Fibroblast of lung (primary cell): Measurements from ENCODE around the gene CNNM3. TPM values are rescaled to one million over a fixed set of nuclear protein-coding genes. Genes with fewer than 3 reads are reported as not detected.

Experiments used
- DNase-seq, 2 donors: peaks; one replicate each; pipeline versions ENCODE4 v3.0.0 to v3.0.0-alpha.2; 2010; ENCODE audit warnings: low read depth in 2 of 2
- H2AFZ ChIP-seq: 2 replicates; pipeline ENCODE4 v1.5.1; 2012; ENCODE audit warnings: low read length, control low read depth, inconsistent platforms
- H3K27ac ChIP-seq: 2 replicates; pipeline ENCODE4 v1.5.1; 2011; ENCODE audit warnings: low read length, control low read depth; ENCODE audit not compliant: insufficient read depth
- H3K27me3 ChIP-seq: 2 replicates; pipeline ENCODE4 v1.5.1; 2011; ENCODE audit warnings: mild to moderate bottlenecking, low read length; ENCODE audit not compliant: control insufficient read depth, insufficient read depth
- H3K36me3 ChIP-seq: 2 replicates; pipeline ENCODE4 v1.5.1; 2011; ENCODE audit warnings: low read length; ENCODE audit not compliant: control insufficient read depth, insufficient read depth
- H3K4me1 ChIP-seq: 2 replicates; pipeline ENCODE4 v1.5.1; 2011; ENCODE audit warnings: low read length; ENCODE audit not compliant: control insufficient read depth, insufficient read depth; ENCODE audit errors: extremely low read depth
- H3K4me2 ChIP-seq: 2 replicates; pipeline ENCODE4 v1.5.1; 2011; ENCODE audit warnings: low read length, control low read depth; ENCODE audit not compliant: insufficient read depth; ENCODE audit errors: extremely low read depth
- H3K4me3 ChIP-seq, 4 experiments: fragments of 200-600 bp in 1 of 4; sonication (generic) in 1 of 4; replicated peaks in 1 of 4; 2 replicates each; pipeline ENCODE4 v1.5.1; 2011 to 2016; ENCODE audit warnings: low read length in 4 of 4, low read depth in 3 of 4, mild to moderate bottlenecking in 3 of 4, control low read depth in 2 of 4, inconsistent platforms in 1 of 4, mixed read lengths in 1 of 4; ENCODE audit not compliant: insufficient read depth in 1 of 4; ENCODE audit errors: control extremely low read depth in 1 of 4
- H3K79me2 ChIP-seq: 2 replicates; pipeline ENCODE4 v1.5.1; 2012; ENCODE audit warnings: mild to moderate bottlenecking, low read length, inconsistent platforms; ENCODE audit not compliant: control insufficient read depth, insufficient read depth
- H3K9ac ChIP-seq: 2 replicates; pipeline ENCODE4 v1.5.1; 2011; ENCODE audit warnings: mild to moderate bottlenecking, low read length, control low read depth; ENCODE audit not compliant: insufficient read depth
- H3K9me3 ChIP-seq: 2 replicates; pipeline ENCODE4 v1.5.1; 2012; ENCODE audit warnings: low read depth, low read length; ENCODE audit not compliant: control insufficient read depth, insufficient read depth
- H4K20me1 ChIP-seq: 2 replicates; pipeline ENCODE4 v1.5.1; 2011; ENCODE audit warnings: low read length; ENCODE audit not compliant: control insufficient read depth, insufficient read depth; ENCODE audit errors: extremely low read depth
- EZH2 ChIP-seq: IDR thresholded peaks from 2 replicates; pipeline ENCODE4 v1.5.1; 2012; ENCODE audit warnings: low read length, control low read depth, mild to moderate bottlenecking; ENCODE audit errors: missing control alignments
- polyA plus RNA-seq, 2 donors: library from polyadenylated mRNA; depleted of rRNA in 1 of 2; stranded (reverse) in 1 of 2; unstranded in 1 of 2; fragments of >200 nt; gene quantifications; 2 replicates each; pipeline ENCODE4 v1.2.1, GENCODE V29; 2011 to 2012; ENCODE audit warnings: missing spikeins in 1 of 2
- total RNA-seq: library from RNA; depleted of rRNA; stranded (reverse); fragments of >200 nt; gene quantifications from 2 replicates; pipeline ENCODE4 v1.2.1, GENCODE V29; 2014
- TF ChIP-seq, protein P1 (sequence below), 2 donors: IDR thresholded peaks in 1 of 2; conservative IDR thresholded peaks in 1 of 2; 1 replicate in 1 of 2; 2 replicates in 1 of 2; pipeline ENCODE4 v1.5.1; 2011 to 2012; ENCODE audit warnings: low read length in 2 of 2, control low read depth in 1 of 2, inconsistent platforms in 1 of 2, low read depth in 1 of 2, mild to moderate bottlenecking in 1 of 2

Gene CNNM3
- total and polyA plus RNA-seq, 2 donors (not counting 1 experiment from before 2014, with no cell fraction given) = 4.3 to 9.9 TPM

DNA sequence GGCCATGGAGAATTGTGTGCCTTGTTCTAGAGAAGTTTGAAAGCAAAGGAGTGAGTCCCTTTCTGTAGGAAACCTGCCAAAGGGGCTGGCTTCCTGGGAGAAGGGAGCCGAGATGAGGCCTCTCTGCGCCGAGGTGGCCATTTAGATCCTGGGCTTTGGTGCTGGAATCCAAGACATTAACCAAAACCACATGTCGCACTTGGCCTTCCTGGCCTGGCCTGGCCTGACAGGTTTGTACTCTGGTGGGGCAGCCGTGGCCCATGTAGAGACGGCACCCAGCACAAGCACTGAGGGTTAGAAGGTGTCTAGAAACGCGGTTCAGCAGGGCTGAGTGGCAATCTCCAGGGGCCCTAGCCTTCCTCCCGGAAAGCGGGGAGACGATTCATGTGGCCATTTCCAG is 7.1 kb downstream of the CNNM3 start:
- Histone ChIP-seq H4K20me1 (no peaks in the 10 kb centered on the region), H3K79me2 (no peaks in the 10 kb centered on the region), H3K36me3 (peaks cover 6% of the 10 kb centered on the region), H3K4me2 (no peak overlapping the region), H3K27ac (no peak overlapping the region), H3K9ac (no peak overlapping the region), H3K4me3 (no peak overlapping the region), H3K4me1 (no peaks in the 10 kb centered on the region), H3K9me3 (no peaks in the 10 kb centered on the region), H3K27me3 (no peaks in the 10 kb centered on the region), H2AFZ (no peak overlapping the region)
- TF ChIP-seq, protein P1, sequence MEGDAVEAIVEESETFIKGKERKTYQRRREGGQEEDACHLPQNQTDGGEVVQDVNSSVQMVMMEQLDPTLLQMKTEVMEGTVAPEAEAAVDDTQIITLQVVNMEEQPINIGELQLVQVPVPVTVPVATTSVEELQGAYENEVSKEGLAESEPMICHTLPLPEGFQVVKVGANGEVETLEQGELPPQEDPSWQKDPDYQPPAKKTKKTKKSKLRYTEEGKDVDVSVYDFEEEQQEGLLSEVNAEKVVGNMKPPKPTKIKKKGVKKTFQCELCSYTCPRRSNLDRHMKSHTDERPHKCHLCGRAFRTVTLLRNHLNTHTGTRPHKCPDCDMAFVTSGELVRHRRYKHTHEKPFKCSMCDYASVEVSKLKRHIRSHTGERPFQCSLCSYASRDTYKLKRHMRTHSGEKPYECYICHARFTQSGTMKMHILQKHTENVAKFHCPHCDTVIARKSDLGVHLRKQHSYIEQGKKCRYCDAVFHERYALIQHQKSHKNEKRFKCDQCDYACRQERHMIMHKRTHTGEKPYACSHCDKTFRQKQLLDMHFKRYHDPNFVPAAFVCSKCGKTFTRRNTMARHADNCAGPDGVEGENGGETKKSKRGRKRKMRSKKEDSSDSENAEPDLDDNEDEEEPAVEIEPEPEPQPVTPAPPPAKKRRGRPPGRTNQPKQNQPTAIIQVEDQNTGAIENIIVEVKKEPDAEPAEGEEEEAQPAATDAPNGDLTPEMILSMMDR (conservative IDR thresholded peaks at IDR 0.05 in 1 of 2, IDR thresholded peaks at IDR 0.05 in 1 of 2; ENCODE audit: low read depth in 1 of 2, low read length in 2 of 2) = no peak
- no peak for TF ChIP-seq EZH2
- DNase-seq = no peak

DNA sequence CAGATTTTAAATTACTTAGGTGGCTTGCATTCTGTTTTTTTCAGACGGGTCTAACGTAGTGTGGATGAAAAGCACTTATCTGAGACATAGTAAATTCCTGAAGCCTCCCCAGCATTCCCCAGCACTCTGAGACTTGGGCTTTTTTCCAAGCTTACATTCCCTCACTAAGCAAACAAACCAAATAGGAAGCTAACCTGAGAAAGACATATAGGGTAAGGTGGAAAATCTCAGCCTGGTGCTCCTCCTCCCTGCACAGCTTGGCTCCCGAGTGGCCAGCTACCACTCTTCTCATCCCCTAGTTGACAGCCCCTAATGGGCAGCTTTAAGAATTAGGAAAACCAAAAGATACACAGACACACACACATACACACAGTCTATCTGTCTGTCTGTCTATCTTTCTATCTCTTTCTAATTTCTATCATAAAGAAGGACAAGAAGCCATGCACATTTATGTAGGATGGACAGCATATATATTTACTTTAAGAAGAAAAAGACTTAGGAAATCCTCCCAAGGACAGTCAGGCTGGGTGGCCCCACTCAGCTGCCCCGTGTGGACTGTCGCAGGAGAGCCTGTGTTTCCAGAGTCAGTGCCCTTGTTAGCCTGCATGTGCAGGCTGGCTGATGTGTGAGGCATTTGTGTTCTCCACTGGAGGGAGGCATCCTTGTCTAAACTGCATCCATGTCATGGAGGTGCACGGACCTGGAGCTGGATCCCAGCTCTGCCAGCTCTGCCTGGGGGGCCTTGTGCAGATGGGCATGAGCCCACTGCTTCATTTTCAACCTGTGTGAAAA is 8.2 kb downstream of the CNNM3 start:
- H3K4me3 ChIP-seq = no peak overlapping the region
- DNase-seq = peak in 1 of 2 donors; percentile 74
- H3K9ac ChIP-seq = no peak overlapping the region
- peaks cover 6% of the 10 kb centered on the region for H3K36me3 ChIP-seq
- H3K9me3 ChIP-seq = no peaks in the 10 kb centered on the region
- no peak overlapping the region for H2AFZ ChIP-seq
- no peaks in the 10 kb centered on the region for H3K27me3 ChIP-seq
- no peaks in the 10 kb centered on the region for H3K79me2 ChIP-seq
- H4K20me1 ChIP-seq = no peaks in the 10 kb centered on the region
- H3K4me2 ChIP-seq = no peak overlapping the region
- no peaks in the 10 kb centered on the region for H3K4me1 ChIP-seq
- no peak overlapping the region for H3K27ac ChIP-seq
- TF ChIP-seq, protein P1 (conservative IDR thresholded peaks at IDR 0.05 in 1 of 2, IDR thresholded peaks at IDR 0.05 in 1 of 2; ENCODE audit: low read depth in 1 of 2, low read length in 2 of 2) = no peak
- TF ChIP-seq EZH2 = no peak

DNA sequence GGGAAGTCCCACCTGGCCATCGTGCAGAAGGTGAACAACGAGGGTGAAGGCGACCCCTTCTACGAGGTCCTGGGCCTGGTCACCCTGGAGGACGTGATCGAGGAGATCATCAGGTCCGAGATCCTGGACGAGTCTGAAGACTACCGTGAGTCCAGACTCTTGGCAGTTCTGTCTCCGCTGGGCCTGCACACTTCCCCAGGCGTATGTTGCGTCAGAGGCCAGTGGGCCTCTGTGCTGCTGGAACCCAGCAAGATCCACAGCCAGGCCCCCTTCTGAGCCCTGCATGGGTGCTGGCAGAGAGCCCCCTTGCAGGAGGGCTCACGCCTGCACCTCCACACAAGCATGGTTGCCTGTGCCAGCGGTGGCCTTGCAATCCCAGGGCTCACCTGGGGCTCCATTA is 9.0 kb downstream of the CNNM3 start:
- Histone ChIP-seq H4K20me1 (no peaks in the 10 kb centered on the region), H3K36me3 (peaks cover 6% of the 10 kb centered on the region), H2AFZ (no peak overlapping the region), H3K9me3 (no peaks in the 10 kb centered on the region), H3K4me3 (no peak overlapping the region), H3K79me2 (no peaks in the 10 kb centered on the region), H3K27me3 (no peaks in the 10 kb centered on the region), H3K4me2 (no peak overlapping the region), H3K4me1 (no peaks in the 10 kb centered on the region), H3K9ac (no peak overlapping the region), H3K27ac (no peak overlapping the region)
- DNase-seq = no peak
- TF ChIP-seq, protein P1 (conservative IDR thresholded peaks at IDR 0.05 in 1 of 2, IDR thresholded peaks at IDR 0.05 in 1 of 2; ENCODE audit: low read depth in 1 of 2, low read length in 2 of 2) = no peak
- no peak for TF ChIP-seq EZH2
